GM12892 (cell line): Measurements from ENCODE around the gene ARPP21.

Experiments used
- DNase-seq: peaks from one replicate; pipeline ENCODE4 v3.0.0; 2011; ENCODE audit not compliant: insufficient read length
- FAIRE-seq: peaks from 2 replicates; lab custom pipeline; 2011; peaks lifted over from hg19 to GRCh38; lab: Jason Lieb, UNC
- POLR2A ChIP-seq: IDR thresholded peaks from 2 replicates; pipeline ENCODE4 v1.6.1; 2011; ENCODE audit warnings: low read depth, low read length, control low read depth
- POLR2AphosphoS5 ChIP-seq: IDR thresholded peaks from 2 replicates; pipeline ENCODE4 v1.6.1; 2011; ENCODE audit warnings: low read depth, low read length, control low read depth
- TAF1 ChIP-seq: IDR thresholded peaks from 2 replicates; pipeline ENCODE4 v1.6.1; 2011; ENCODE audit warnings: low read depth, mild to moderate bottlenecking, control low read depth, low read length, borderline replicate concordance

The ARPP21 gene

GRCh38 chr3:35776346-35776745 is 137.0 kb downstream of the ARPP21 start:
- TF ChIP-seq POLR2A = no peak
- FAIRE-seq = no peak
- no peak for DNase-seq

DNA sequence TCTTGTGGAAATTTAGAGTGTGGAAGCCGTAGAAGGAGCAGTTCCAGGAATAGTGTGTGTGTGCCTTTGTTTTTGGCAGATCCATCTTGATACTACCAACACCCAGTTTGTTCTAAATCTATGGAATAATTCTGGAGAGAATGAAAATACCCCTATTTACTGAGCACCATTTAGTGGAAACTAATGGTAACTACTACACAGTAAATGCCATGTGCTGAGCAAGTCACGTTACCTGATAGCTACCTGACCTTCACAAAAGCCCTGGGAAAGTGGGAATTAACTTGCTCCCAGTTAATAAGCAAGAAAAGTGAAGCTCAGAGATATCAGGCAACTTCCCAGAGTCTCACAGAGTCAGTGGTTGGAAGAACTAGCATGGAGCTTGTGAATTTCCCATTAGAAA is 137.7 kb downstream of the ARPP21 start:
- DNase-seq (no peak), FAIRE-seq (no peak)
- TF ChIP-seq TAF1 = no peak
- no peak for TF ChIP-seq POLR2A
- no peak for TF ChIP-seq POLR2AphosphoS5

DNA sequence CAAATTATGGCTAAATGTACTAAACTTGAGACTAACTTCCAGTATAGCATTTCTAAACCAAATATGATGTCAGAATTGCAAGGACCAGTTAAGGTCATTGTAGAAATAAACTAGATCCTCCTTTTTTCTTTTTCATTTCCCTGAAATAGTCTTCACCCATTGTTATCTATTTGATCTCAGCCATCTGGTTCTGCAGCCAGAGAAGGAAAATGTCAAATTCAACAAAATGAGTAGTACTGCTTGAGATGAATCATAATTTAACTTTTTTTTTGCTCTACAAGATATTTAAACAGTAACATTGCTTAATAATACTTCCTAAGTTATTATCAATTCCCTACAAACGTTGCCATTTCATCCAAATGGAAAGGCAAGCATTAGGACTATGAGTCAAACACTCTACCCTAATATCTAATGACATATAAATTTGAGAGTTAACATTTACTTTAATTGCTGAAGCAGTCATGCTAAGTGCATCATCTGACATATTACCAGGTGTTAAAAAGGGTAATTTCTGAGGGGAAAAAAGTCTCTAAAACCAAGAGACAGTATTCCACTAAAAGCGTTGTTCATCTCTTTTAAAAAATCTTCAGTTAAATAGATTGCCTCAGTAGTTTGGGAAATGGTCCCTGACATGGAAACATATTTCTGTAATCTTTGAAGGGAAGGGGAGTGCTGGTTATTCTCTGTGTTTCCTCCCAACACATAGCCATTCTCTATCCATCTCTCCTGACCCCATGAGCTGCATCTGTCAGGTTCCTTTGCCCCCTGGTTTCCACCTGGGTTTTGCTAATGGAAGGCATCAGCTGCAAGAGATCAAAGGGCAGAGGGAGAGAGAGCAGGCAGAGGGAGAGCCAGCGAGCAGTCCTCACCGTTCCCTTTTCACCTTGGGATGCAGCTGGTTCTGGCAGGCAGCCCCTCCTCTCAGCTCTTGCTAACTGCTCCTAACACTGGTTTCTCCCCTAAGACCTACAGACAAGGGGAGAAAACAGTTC is 138.5 kb downstream of the ARPP21 start:
- DNase-seq (no peak), FAIRE-seq (no peak)
- no peak for TF ChIP-seq TAF1
- no peak for TF ChIP-seq POLR2AphosphoS5
- TF ChIP-seq POLR2A = no peak

GRCh38 chr3:35779611-35780010 is 140.3 kb downstream of the ARPP21 start:
- FAIRE-seq (no peak), DNase-seq (no peak)
- TF ChIP-seq TAF1 (no peak), POLR2A (no peak), POLR2AphosphoS5 (no peak)

DNA sequence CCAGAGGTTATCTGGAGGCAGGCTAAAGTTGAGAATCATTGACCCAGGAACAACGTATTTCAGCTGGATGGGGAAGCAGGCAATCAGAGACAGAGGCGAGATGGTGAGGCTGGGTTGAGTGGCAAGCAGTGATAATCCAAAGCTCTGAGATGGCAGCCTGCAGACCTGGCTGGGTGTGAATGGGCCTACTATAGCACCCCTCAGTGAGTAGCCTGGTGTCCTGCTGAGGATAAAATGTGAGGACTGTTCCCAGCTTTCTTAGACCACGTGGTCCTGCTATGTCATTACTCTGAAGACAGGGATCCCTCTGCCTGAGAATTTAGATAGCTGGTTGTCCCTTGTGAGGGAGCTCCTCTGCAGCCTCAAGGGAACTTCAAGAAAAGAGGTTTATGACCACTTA is 141.5 kb downstream of the ARPP21 start:
- DNase-seq = no peak
- FAIRE-seq = no peak
- TF ChIP-seq POLR2AphosphoS5 (no peak), TAF1 (no peak), POLR2A (no peak)

DNA sequence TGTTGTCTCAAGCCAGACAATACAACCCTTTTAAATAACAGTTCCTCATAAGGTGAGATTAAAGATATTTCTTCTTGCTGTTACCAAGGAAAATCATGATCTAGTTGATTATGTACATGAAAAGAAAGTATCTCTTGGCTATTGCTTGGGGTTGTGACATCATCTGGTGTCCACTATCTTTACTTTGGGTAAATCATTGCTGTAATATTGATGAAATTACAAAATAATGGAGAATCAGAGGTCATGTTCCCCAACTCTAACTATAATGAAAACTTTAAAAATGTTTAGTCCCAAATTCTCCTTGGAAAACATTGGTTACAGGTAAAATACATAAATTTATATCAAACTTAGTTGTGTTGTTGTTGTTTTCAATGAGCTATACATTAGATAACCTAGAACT is 142.2 kb downstream of the ARPP21 start:
- no peak for FAIRE-seq
- DNase-seq = no peak
- TF ChIP-seq POLR2A = no peak
- TF ChIP-seq POLR2AphosphoS5 = no peak
- TF ChIP-seq TAF1 = no peak

- no peak for FAIRE-seq
- no peak for TF ChIP-seq TAF1
- no peak for TF ChIP-seq POLR2A
- TF ChIP-seq POLR2AphosphoS5 = no peak
- no peak for DNase-seq
Measured at GRCh38 chr3:35782355-35782754, 143.0 kb downstream of the ARPP21 start.

- FAIRE-seq (no peak), DNase-seq (no peak)
- TF ChIP-seq POLR2AphosphoS5 (no peak), TAF1 (no peak), POLR2A (no peak)
Measured at GRCh38 chr3:35784169-35784568, 144.8 kb downstream of the ARPP21 start.

GRCh38 chr3:35785234-35785888 is 146.0 kb downstream of the ARPP21 start:
- no peak for FAIRE-seq
- TF ChIP-seq TAF1 = no peak
- no peak for TF ChIP-seq POLR2A
- TF ChIP-seq POLR2AphosphoS5 = no peak
- DNase-seq = no peak

GRCh38 chr3:35787936-35788335 is 148.6 kb downstream of the ARPP21 start:
- no peak for FAIRE-seq

DNA sequence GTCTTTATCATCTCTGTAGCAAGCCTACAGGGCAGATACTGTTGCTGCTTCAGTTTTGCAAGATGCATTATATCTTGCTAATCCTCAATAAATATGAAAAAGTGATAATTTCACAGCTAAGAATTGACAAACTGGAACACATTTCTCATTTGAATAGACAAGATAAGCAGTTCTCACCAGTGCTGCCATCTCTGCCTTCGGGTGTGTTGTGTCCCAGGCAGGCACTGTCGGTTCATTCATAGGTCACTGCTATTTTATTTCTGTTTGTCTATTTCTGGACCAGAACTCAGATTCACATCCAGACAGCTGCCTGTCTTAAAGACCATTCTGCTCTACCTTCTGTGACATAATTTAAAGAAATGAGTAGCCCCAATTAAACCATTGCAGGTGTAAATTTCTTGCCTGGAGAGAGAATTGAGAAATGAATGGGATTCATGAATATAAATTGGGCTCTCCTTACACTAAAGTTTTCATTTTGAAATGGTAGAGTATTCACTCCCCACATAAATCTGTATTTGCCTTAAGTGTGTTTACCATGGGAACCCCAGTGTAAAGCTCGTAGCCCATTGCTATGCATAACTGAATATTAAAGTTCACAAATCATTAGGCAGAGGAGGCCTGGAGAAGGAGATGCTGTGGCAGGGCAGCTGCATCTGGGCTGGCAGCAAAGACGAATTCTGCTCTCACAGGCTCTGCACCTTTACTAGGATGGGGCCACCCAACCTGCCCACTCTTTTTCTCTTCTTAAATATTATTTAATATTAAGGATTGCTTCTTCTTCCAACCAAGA is 149.9 kb downstream of the ARPP21 start:
- TF ChIP-seq POLR2A = no peak
- TF ChIP-seq POLR2AphosphoS5 = no peak
- TF ChIP-seq TAF1 = no peak
- FAIRE-seq (no peak), DNase-seq (no peak)

More at GRCh38 chr3:35787936-35788335, 148.6 kb downstream of the ARPP21 start:
- TF ChIP-seq TAF1 = no peak
- no peak for TF ChIP-seq POLR2AphosphoS5
- no peak for TF ChIP-seq POLR2A
- no peak for DNase-seq

DNA sequence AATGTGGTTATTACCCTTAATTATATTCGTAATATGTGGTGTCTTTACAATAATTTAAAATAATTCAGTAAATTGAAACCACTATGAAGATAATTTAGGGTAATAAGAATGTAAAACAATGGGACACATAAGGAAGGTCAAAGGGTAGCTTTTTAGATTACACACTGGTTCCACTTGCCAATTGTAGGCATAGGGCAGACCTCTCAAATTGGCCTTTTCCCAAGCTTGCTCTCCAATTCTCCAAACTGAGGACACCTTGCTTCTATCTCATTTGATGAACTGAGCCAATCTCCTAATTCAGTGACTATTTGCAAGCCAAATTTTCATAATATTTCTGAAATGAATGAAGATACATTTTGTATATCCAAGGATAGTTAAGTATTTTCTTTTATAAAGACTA is 151.4 kb downstream of the ARPP21 start:
- TF ChIP-seq POLR2AphosphoS5 (no peak), POLR2A (no peak), TAF1 (no peak)
- DNase-seq (no peak), FAIRE-seq (no peak)
